ENCODE results near the gene CARD9.

DNA sequence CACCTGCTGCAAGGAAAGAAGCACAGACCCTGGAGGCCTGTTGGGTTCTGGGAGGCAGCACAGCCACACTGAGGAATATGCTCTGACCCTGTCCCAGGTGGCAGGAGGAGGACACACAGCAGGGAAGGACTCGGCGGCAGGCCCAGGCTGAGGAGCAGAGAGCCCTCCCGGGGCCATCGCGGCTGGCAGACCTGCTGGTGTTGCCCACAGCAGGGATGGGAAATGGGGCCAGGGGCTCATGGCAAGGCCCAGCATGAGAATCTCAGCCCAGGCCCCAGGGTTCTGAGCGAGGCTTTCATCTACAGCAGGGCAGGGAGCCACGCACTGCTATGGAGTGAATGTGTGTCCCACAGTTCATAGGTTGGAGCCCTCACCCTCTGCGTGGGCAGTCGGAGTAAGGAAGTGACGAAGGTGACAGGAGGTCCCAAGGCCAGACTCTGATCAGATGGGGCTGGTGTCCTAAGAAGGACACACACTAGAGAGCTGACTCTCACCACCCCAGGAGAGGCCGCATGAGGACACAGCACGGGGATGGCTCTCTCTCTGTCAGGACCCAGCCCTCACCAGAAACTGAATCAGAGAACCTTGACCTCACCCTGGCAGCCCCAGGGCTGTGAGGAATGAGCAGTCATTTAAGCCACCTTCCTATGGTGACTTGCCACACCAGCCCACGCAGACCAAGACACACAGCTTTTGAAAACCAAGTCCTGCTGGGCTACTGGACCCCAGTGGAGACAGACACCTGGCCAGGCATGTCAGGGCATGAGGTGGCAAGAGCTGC lies 56.4 kb downstream of the CARD9 start:
- TF ChIP-seq, protein P1, sequence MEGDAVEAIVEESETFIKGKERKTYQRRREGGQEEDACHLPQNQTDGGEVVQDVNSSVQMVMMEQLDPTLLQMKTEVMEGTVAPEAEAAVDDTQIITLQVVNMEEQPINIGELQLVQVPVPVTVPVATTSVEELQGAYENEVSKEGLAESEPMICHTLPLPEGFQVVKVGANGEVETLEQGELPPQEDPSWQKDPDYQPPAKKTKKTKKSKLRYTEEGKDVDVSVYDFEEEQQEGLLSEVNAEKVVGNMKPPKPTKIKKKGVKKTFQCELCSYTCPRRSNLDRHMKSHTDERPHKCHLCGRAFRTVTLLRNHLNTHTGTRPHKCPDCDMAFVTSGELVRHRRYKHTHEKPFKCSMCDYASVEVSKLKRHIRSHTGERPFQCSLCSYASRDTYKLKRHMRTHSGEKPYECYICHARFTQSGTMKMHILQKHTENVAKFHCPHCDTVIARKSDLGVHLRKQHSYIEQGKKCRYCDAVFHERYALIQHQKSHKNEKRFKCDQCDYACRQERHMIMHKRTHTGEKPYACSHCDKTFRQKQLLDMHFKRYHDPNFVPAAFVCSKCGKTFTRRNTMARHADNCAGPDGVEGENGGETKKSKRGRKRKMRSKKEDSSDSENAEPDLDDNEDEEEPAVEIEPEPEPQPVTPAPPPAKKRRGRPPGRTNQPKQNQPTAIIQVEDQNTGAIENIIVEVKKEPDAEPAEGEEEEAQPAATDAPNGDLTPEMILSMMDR (IDR thresholded peaks at IDR 0.05) = no peak
- TF ChIP-seq POLR2A (IDR thresholded peaks at IDR 0.05) = no peak
